ENCODE data around the gene TMEM185B.

TMEM185B gene

DNA sequence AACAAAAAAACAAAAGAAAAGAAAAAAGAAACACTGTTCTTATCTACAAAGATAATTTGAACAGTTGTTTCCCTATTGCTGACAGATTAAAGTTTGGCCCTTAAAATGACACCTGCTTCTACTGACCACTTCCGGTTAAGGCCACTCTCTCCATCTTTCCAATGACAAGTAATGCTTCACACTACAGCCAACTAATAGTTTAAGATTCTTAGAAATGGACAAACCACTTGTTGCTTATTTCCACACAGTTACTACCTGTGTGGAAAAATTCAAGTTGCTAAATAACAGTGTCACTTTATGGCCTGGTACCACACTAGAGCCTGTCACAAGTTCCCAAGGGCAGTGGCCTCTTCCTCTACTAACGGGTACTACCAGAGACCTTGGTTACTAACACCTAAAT is 2.4 kb downstream of the TMEM185B start:
- Histone ChIP-seq H3K4me1 (peaks cover 0 to 29% (median 16%) of the 10 kb centered on the region in 4 donors), H3K27me3 (no peaks in the 10 kb centered on the region), H3K36me3 (peaks cover 10 to 20% (median 18%) of the 10 kb centered on the region in 3 donors), H3K4me3 (no peak overlapping the region), H3K9me3 (no peaks in the 10 kb centered on the region), H3K27ac (no peak overlapping the region)
- TF ChIP-seq, protein P1, sequence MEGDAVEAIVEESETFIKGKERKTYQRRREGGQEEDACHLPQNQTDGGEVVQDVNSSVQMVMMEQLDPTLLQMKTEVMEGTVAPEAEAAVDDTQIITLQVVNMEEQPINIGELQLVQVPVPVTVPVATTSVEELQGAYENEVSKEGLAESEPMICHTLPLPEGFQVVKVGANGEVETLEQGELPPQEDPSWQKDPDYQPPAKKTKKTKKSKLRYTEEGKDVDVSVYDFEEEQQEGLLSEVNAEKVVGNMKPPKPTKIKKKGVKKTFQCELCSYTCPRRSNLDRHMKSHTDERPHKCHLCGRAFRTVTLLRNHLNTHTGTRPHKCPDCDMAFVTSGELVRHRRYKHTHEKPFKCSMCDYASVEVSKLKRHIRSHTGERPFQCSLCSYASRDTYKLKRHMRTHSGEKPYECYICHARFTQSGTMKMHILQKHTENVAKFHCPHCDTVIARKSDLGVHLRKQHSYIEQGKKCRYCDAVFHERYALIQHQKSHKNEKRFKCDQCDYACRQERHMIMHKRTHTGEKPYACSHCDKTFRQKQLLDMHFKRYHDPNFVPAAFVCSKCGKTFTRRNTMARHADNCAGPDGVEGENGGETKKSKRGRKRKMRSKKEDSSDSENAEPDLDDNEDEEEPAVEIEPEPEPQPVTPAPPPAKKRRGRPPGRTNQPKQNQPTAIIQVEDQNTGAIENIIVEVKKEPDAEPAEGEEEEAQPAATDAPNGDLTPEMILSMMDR (IDR thresholded peaks at IDR 0.05) = no peak
- intact Hi-C loops (cut with DNase I; ENCODE audit: low total_unique reads) = loop anchor here (10.0 kb wide), 1 partner anchor 94 kb away; no protein-coding TSS in a partner anchor
- no peak for DNase-seq

DNA sequence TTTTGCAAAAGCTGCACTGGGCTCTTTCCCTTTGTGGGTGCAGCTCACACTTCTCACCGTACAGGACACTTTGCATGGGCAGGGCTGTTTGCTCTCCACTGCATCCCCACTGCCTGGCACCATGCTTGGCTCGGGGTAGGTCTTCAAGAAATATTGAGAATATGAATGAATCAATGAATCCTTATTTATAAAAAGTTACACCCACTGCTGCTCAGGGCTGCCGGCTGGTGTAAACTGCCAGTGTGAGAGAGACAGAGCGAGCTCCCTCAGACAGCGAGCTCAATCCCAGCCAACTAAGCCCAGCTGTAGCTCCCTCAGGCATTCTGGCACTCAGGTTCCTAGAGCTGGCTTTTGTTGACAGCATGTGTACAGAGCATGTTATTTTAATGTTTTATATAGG is 3.4 kb downstream of the TMEM185B start:
- DNase-seq = no peak
- peaks cover 10 to 20% (median 18%) of the 10 kb centered on the region in 3 donors for H3K36me3 ChIP-seq
- no peaks in the 10 kb centered on the region for H3K9me3 ChIP-seq
- H3K4me3 ChIP-seq = no peak overlapping the region
- H3K4me1 ChIP-seq = peaks cover 0 to 29% (median 16%) of the 10 kb centered on the region in 4 donors
- H3K27ac ChIP-seq = no peak overlapping the region
- intact Hi-C loops (cut with DNase I; ENCODE audit: low total_unique reads) = loop anchor here (10.0 kb wide), 1 partner anchor 95 kb away; no protein-coding TSS in a partner anchor
- no peaks in the 10 kb centered on the region for H3K27me3 ChIP-seq
- TF ChIP-seq, protein P1 (IDR thresholded peaks at IDR 0.05) = no peak

DNA sequence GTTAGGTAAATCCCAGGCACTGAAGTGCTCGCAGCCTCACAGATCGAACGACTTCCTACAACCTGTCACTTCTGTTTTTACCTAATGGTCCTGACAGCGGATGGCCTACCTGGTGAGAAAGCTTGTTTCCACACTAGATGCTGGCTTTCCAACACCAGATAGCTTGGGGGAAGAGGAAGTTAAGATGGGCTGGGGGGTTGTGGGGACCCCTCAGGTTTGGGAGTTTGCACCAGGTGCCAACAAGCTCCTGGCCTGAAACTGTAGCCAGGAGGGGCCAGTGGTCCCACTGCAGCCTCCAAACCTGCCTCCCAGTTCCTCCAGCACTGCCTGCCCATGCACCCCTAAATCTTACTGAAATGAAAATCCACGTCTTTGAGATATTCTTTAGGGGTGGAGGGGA is 3.9 kb downstream of the TMEM185B start:
- Histone ChIP-seq H3K4me3 (no peak overlapping the region), H3K36me3 (peaks cover 10 to 20% (median 18%) of the 10 kb centered on the region in 3 donors), H3K27me3 (no peaks in the 10 kb centered on the region), H3K4me1 (peaks cover 0 to 27% (median 15%) of the 10 kb centered on the region in 4 donors), H3K9me3 (no peaks in the 10 kb centered on the region), H3K27ac (no peak overlapping the region)
- intact Hi-C loops (cut with DNase I; ENCODE audit: low total_unique reads) = no loop called here
- DNase-seq = no peak
- TF ChIP-seq, protein P1 (IDR thresholded peaks at IDR 0.05) = no peak

DNA sequence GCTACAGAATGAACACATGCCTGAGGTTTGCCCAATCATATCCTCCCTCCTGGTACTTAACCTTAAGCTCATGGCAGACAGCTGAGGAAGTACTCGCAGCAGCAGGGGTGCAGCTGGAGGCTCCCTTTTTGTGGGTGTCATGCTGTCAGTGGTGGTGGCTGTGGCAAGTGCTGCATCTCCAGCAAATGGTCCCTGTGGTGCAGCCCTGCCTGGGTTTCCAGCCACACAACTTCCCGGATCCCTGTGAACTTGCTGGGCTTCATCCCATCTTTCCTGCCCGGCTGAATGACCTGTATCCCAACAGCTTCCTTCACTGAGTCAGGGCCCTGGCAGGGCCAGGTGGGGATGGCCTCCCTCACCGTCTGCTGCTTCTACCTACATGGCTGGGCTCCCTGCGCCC is 5.0 kb downstream of the TMEM185B start:
- Histone ChIP-seq H3K9me3 (no peaks in the 10 kb centered on the region), H3K27ac (no peak overlapping the region), H3K4me1 (peaks cover 0 to 19% (median 8%) of the 10 kb centered on the region in 4 donors), H3K27me3 (no peaks in the 10 kb centered on the region), H3K4me3 (no peak overlapping the region), H3K36me3 (peaks cover 10 to 20% (median 18%) of the 10 kb centered on the region in 3 donors)
- DNase-seq = no peak
- intact Hi-C loops (cut with DNase I; ENCODE audit: low total_unique reads) = no loop called here
- TF ChIP-seq, protein P1 (IDR thresholded peaks at IDR 0.05) = no peak

DNA sequence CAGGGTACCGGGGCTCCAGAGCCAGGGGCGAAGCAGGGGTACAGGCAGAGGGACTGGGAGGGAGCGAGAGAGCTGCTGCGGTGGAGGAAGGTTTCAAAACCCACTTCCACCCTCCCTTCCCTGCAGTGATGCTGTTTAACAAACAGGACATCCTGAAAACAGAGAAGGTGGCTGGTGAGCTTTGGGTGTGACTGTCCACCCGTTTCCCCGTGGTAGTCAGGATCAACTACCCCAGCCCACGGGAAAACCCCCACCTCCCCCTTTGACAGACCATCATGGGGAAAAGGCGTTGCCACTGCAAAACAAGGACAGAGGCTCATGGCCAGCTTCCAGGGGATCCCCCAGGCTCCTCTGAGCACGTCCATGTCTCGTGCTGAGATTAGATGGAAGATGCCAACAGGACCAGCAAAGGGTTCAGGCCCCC is 12.9 kb downstream of the TMEM185B start:
- Histone ChIP-seq H3K27ac (no peak overlapping the region), H3K9me3 (no peaks in the 10 kb centered on the region), H3K4me3 (no peak overlapping the region), H3K36me3 (peaks cover 0 to 6% (median 0%) of the 10 kb centered on the region in 3 donors), H3K27me3 (no peaks in the 10 kb centered on the region), H3K4me1 (no peaks in the 10 kb centered on the region)
- no peak for DNase-seq
- intact Hi-C loops (cut with DNase I; ENCODE audit: low total_unique reads) = no loop called here
- TF ChIP-seq, protein P1 (IDR thresholded peaks at IDR 0.05) = no peak

All from tibial artery (tissue), 4 donors.